Measurements from ENCODE around the gene ZNF570. TPM values are rescaled to one million over a fixed set of nuclear protein-coding genes. Genes with fewer than 3 reads are reported as not detected.

The ZNF570 gene
- total RNA-seq, 1 donor from 2014 or later = 5.2 TPM

- no peak for DNase-seq (ENCODE audit: extremely low spot score in 2 of 2)
- intact Hi-C loops (cut with DNase I) = no loop called here
- no peaks in the 10 kb centered on the region for H3K9me3 ChIP-seq
- TF ChIP-seq POLR2AphosphoS5 (IDR thresholded peaks at IDR 0.05; ENCODE audit: insufficient read depth in 1 of 2, low read depth in 1 of 2) (no peak), CTCF (IDR thresholded peaks at IDR 0.05) (no peak), POLR2A (IDR thresholded peaks at IDR 0.05) (no peak)
- no peaks in the 10 kb centered on the region for H3K27me3 ChIP-seq
- peaks cover 0 to 50% of the 10 kb centered on the region in 2 donors for H3K36me3 ChIP-seq
- no peak overlapping the region for H3K27ac ChIP-seq
- H3K4me1 ChIP-seq = no peaks in the 10 kb centered on the region
- no peak overlapping the region for H3K4me3 ChIP-seq
These were observed 44.2 kb downstream of the ZNF570 start for GRCh38 chr19:37513397-37513796.

- intact Hi-C loops (cut with DNase I) = no loop called here
- H3K36me3 ChIP-seq = peaks cover 0 to 75% of the 10 kb centered on the region in 2 donors
- H3K4me3 ChIP-seq = no peak overlapping the region
- no peak for DNase-seq (ENCODE audit: extremely low spot score in 2 of 2)
- peaks cover 9% of the 10 kb centered on the region for H3K9me3 ChIP-seq
- no peak for TF ChIP-seq POLR2A (IDR thresholded peaks at IDR 0.05)
- H3K27me3 ChIP-seq = no peaks in the 10 kb centered on the region
- H3K4me1 ChIP-seq = no peaks in the 10 kb centered on the region
- no peak overlapping the region for H3K27ac ChIP-seq
These were observed 50.7 kb downstream of the ZNF570 start for GRCh38 chr19:37519890-37520289.

GRCh38 chr19:37537391-37537947 is 68.3 kb downstream of the ZNF570 start:
- no peak overlapping the region for H3K27ac ChIP-seq
- H3K9me3 ChIP-seq = peaks cover 47% of the 10 kb centered on the region
- intact Hi-C loops (cut with DNase I) = no loop called here
- DNase-seq (ENCODE audit: extremely low spot score in 2 of 2) = no peak
- H3K36me3 ChIP-seq = peaks cover 5 to 52% of the 10 kb centered on the region in 2 donors
- no peak for TF ChIP-seq CTCF (IDR thresholded peaks at IDR 0.05)
- no peak for TF ChIP-seq POLR2AphosphoS5 (IDR thresholded peaks at IDR 0.05; ENCODE audit: insufficient read depth in 1 of 2, low read depth in 1 of 2)
- TF ChIP-seq POLR2A (IDR thresholded peaks at IDR 0.05) = no peak
- H3K27me3 ChIP-seq = no peaks in the 10 kb centered on the region
- H3K4me3 ChIP-seq = no peak overlapping the region
- H3K4me1 ChIP-seq = no peaks in the 10 kb centered on the region

Other genes starting within 250 kb of the ZNF570 start
- 18.2 TPM for gene ZNF527, start 98.3 kb upstream of the ZNF570 start, total RNA-seq
- 3.7 TPM for gene ZNF569, start 1.9 kb upstream of the ZNF570 start, total RNA-seq
- gene ZNF793, start 37.6 kb downstream of the ZNF570 start, total RNA-seq = 3.7 TPM
- 2.9 TPM for gene ZNF571, start 125.4 kb downstream of the ZNF570 start, total RNA-seq
- gene ZNF540, start 125.5 kb downstream of the ZNF570 start, total RNA-seq = 6.4 TPM
- 17.2 TPM for gene ZFP30, start 186.1 kb downstream of the ZNF570 start, total RNA-seq

All from vagina (tissue), 2 donors.